Ovary (tissue), 9 donors: ENCODE data around the gene CCDC188. TPM values are rescaled to one million over a fixed set of nuclear protein-coding genes. Genes with fewer than 3 reads are reported as not detected.

Experiments
- DNase-seq, 5 donors: peaks; one replicate each; pipeline ENCODE4 v3.0.0-alpha.2; 2019 to 2020
- H3K27ac ChIP-seq, 2 donors: fragments of 200-600 bp; one replicate each; pipeline versions ENCODE4 v1.5.1 to v1.8.0; 2019 to 2022
- H3K27me3 ChIP-seq: fragments of 200-600 bp; one replicate; pipeline ENCODE4 v1.8.0; 2022
- H3K36me3 ChIP-seq: fragments of 200-600 bp; sonication (generic); one replicate; pipeline ENCODE4 v1.5.1; 2019
- H3K4me1 ChIP-seq: one replicate; pipeline ENCODE4 v1.8.1; 2013; ENCODE audit warnings: mild to moderate bottlenecking, moderate library complexity; ENCODE audit not compliant: insufficient read depth
- H3K4me3 ChIP-seq: fragments of 200-600 bp; sonication (generic); one replicate; pipeline ENCODE4 v1.5.1; 2017
- H3K9me3 ChIP-seq, 2 donors: fragments of 200-600 bp in 1 of 2; sonication (generic) in 1 of 2; one replicate each; pipeline versions ENCODE4 v1.5.1 to v1.8.1; 2013 to 2019; ENCODE audit warnings: mild to moderate bottlenecking in 1 of 2, moderate library complexity in 1 of 2
- EP300 ChIP-seq: sonication (generic); formaldehyde crosslinking; IDR thresholded peaks from one replicate; pipeline ENCODE4 v1.6.1; 2017; ENCODE audit warnings: antibody characterized with exemption
- POLR2A ChIP-seq: fragments of 450-650 bp; IDR thresholded peaks from one replicate; pipeline ENCODE4 v1.6.1; 2017; ENCODE audit warnings: antibody characterized with exemption, mild to moderate bottlenecking, moderate library complexity
- WGBS, 3 donors: extraction: QIAGEN DNeasy Blood & Tissue Kit in 1 of 3; methylation state at CpG; one replicate each; pipeline versions ENCODE4 v1.1.5 to v1.1.7; 2013 to 2017; 5-methylcytosine and 5-hydroxymethylcytosine counted together
- intact Hi-C, 4 donors: fragments of 100-400 bp; cut with DNase I; formaldehyde crosslinking; loops; one replicate each; pipeline versions ENCODE4 v1.11.0 to v1.15.1; 2022 to 2023
- polyA plus RNA-seq, 2 donors: library from polyadenylated mRNA; stranded (reverse); fragments of 200-250 nt in 1 of 2; fragments of 350-450 nt in 1 of 2; fragmentation: Illumina TruSeq in 1 of 2; extraction: RNeasy Lipid Tissue Mini Kit (QIAGEN cat#74804) in 1 of 2; gene quantifications; one replicate each; pipeline ENCODE4 v1.2.3, GENCODE V29; 2013 to 2014
- total RNA-seq, 7 donors: library from RNA; depleted of rRNA in 2 of 7; stranded (reverse); fragments of >200 nt in 2 of 7; fragmentation: NEBNext Ultra II Directional in 3 of 7; extraction: Animal tissue kit (Norgen Biotek cat#: 25700) in 3 of 7; gene quantifications; one replicate each; pipeline versions ENCODE4 v1.1.0 to v1.2.4, GENCODE V29; 2016 to 2023
- TF ChIP-seq, protein P1 (sequence below), 3 donors: fragments of 450-650 bp in 2 of 3; fragments of 200-600 bp in 1 of 3; IDR thresholded peaks; one replicate each; pipeline versions ENCODE4 v1.5.1 to v1.8.0; 2016 to 2022; ENCODE audit warnings: antibody characterized with exemption in 3 of 3, mild to moderate bottlenecking in 1 of 3
- donor health status: DM: no; HTN: no; CAD: no; lungs with moderate emphysema.
- donor health status: DM: no; HTN: no; CAD: no.
- donor health status: Bipolar disorder and iron deficiency.
- donor health status: DM: yes; HTN: yes; CAD: no.
- donor health status: DM: no; HTN: no; CAD: no.
- donor health status: DM: yes; HTN: yes; CAD: no.

The CCDC188 gene
- total and polyA plus RNA-seq, 9 donors = 0.27 to 1.1 (median 0.42) TPM; not detected in 1

GRCh38 chr22:20125201-20126174 is 25.4 kb downstream of the CCDC188 start:
- no peaks in the 10 kb centered on the region for H3K36me3 ChIP-seq
- no peak for DNase-seq
- no peak overlapping the region for H3K27ac ChIP-seq
- TF ChIP-seq, protein P1, sequence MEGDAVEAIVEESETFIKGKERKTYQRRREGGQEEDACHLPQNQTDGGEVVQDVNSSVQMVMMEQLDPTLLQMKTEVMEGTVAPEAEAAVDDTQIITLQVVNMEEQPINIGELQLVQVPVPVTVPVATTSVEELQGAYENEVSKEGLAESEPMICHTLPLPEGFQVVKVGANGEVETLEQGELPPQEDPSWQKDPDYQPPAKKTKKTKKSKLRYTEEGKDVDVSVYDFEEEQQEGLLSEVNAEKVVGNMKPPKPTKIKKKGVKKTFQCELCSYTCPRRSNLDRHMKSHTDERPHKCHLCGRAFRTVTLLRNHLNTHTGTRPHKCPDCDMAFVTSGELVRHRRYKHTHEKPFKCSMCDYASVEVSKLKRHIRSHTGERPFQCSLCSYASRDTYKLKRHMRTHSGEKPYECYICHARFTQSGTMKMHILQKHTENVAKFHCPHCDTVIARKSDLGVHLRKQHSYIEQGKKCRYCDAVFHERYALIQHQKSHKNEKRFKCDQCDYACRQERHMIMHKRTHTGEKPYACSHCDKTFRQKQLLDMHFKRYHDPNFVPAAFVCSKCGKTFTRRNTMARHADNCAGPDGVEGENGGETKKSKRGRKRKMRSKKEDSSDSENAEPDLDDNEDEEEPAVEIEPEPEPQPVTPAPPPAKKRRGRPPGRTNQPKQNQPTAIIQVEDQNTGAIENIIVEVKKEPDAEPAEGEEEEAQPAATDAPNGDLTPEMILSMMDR (IDR thresholded peaks at IDR 0.05) = no peak
- TF ChIP-seq EP300 = no peak
- no peak for TF ChIP-seq POLR2A
- H3K4me3 ChIP-seq = no peak overlapping the region
- WGBS, 3 donors = 83 to 89% (median 83%) methylated on average over 32 of the region's 32 CpGs
- intact Hi-C loops = loop anchor here in 1 of 4 donors (10.0 kb wide), 1 partner anchor 151 kb away; no protein-coding TSS in a partner anchor
- H3K4me1 ChIP-seq = peaks cover under 1% of the 10 kb centered on the region
- H3K9me3 ChIP-seq = no peaks in the 10 kb centered on the region
- H3K27me3 ChIP-seq = no peaks in the 10 kb centered on the region

DNA sequence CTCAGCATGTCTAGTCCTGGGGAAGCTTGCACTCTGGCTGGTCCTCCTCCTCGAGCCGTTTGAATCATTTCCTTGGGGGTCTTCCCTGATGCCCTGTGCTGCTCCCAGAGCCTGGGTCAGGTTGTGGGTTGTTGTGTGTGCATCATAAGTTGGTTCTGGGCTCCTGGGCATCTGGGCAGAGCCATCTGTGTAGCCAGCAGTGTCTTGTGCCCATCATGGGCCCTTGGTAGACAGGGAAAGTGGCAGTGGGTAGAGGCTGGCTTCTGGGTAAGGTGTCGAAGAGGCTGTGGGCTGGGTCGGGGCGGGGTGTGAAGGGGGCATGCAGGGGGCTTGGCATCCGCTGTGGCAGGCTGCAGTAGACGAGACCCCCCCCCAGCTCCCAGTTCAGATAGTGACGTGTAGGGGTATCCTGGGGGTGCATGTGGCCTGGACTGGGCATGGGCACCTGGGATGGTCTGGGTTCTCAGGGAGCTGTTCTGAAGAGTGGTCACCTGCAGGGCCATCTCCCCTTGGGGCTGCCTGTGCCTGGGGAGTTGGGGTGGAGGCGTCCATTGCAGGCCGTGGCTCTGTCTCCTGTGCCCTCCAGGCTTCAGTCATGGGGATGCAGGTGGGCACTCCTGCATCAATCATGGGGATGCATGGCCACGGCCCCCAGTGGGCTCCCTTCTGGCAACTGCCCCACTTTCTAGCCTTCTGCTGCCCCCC is 26.6 kb downstream of the CCDC188 start:
- TF ChIP-seq POLR2A = no peak
- H3K4me3 ChIP-seq = no peak overlapping the region
- no peak for DNase-seq
- H3K36me3 ChIP-seq = no peaks in the 10 kb centered on the region
- no peaks in the 10 kb centered on the region for H3K27me3 ChIP-seq
- intact Hi-C loops = loop anchor here in 1 of 4 donors (10.0 kb wide), 1 partner anchor 149 kb away; no protein-coding TSS in a partner anchor
- no peaks in the 10 kb centered on the region for H3K9me3 ChIP-seq
- no peaks in the 10 kb centered on the region for H3K4me1 ChIP-seq
- no peak overlapping the region for H3K27ac ChIP-seq
- 81 to 88% (median 86%) methylated on average over 11 of the region's 11 CpGs for WGBS, 3 donors

- 90 to 94% (median 92%) methylated on average over 12 to 13 of the region's 13 CpGs for WGBS, 3 donors
- intact Hi-C loops = loop anchor here in 1 of 4 donors (10.0 kb wide), 1 partner anchor 149 kb away; no protein-coding TSS in a partner anchor
- Histone ChIP-seq H3K27ac (no peak overlapping the region), H3K9me3 (no peaks in the 10 kb centered on the region), H3K4me1 (peaks cover 3% of the 10 kb centered on the region), H3K36me3 (no peaks in the 10 kb centered on the region), H3K27me3 (no peaks in the 10 kb centered on the region), H3K4me3 (no peak overlapping the region)
- no peak for DNase-seq
- TF ChIP-seq POLR2A (no peak), EP300 (no peak)
- TF ChIP-seq, protein P1 (IDR thresholded peaks at IDR 0.05) = no peak
Observed at GRCh38 chr22:20123366-20124082, 27.3 kb downstream of the CCDC188 start.

- TF ChIP-seq POLR2A (no peak), EP300 (no peak)
- TF ChIP-seq, protein P1 (IDR thresholded peaks at IDR 0.05) = no peak
- Histone ChIP-seq H3K27ac (no peak overlapping the region), H3K27me3 (no peaks in the 10 kb centered on the region), H3K4me1 (peaks cover 3% of the 10 kb centered on the region), H3K9me3 (no peaks in the 10 kb centered on the region), H3K36me3 (no peaks in the 10 kb centered on the region), H3K4me3 (no peak overlapping the region)
- 91 to 93% (median 92%) methylated on average over 22 of the region's 22 CpGs for WGBS, 3 donors
- intact Hi-C loops = loop anchor here in 1 of 4 donors (10.0 kb wide), 1 partner anchor 147 kb away; no protein-coding TSS in a partner anchor
- no peak for DNase-seq
Observed at GRCh38 chr22:20121856-20122415, 28.9 kb downstream of the CCDC188 start.
